IgD-negative memory B cell (primary cell): Measurements from ENCODE around the gene MMP8. TPM values are rescaled to one million over a fixed set of nuclear protein-coding genes. Genes with fewer than 3 reads are reported as not detected.

Experiments
- H3K27ac Mint-ChIP-seq, 3 donors: one replicate each; pipeline ENCODE4 v1.8.0; 2020 to 2022; ENCODE audit warnings: mild to moderate bottlenecking in 3 of 3, mixed read lengths in 3 of 3, moderate library complexity in 1 of 3
- H3K27me3 Mint-ChIP-seq: one replicate; pipeline ENCODE4 v1.8.0; 2021; ENCODE audit warnings: mixed read lengths
- H3K36me3 Mint-ChIP-seq: one replicate; pipeline ENCODE4 v1.8.0; 2020; ENCODE audit warnings: mild to moderate bottlenecking, mixed read lengths
- H3K4me1 Mint-ChIP-seq, 3 donors: one replicate each; pipeline ENCODE4 v1.8.0; 2020 to 2022; ENCODE audit warnings: mixed read lengths in 3 of 3, mild to moderate bottlenecking in 1 of 3
- H3K4me3 Mint-ChIP-seq, 4 donors: one replicate each; pipeline ENCODE4 v1.8.0; 2020 to 2022; ENCODE audit warnings: mild to moderate bottlenecking in 4 of 4, mixed read lengths in 4 of 4, moderate library complexity in 3 of 4
- H3K9me3 Mint-ChIP-seq, 3 donors: one replicate each; pipeline ENCODE4 v1.8.0; 2020 to 2021; ENCODE audit warnings: mixed read lengths in 3 of 3, mild to moderate bottlenecking in 1 of 3
- polyA plus RNA-seq: library from polyadenylated mRNA; unstranded; fragments of 300-500 nt; fragmentation: Illumina TruSeq; gene quantifications from one replicate; pipeline ENCODE4 v1.2.3, GENCODE V29; 2021

Gene MMP8, protein sequence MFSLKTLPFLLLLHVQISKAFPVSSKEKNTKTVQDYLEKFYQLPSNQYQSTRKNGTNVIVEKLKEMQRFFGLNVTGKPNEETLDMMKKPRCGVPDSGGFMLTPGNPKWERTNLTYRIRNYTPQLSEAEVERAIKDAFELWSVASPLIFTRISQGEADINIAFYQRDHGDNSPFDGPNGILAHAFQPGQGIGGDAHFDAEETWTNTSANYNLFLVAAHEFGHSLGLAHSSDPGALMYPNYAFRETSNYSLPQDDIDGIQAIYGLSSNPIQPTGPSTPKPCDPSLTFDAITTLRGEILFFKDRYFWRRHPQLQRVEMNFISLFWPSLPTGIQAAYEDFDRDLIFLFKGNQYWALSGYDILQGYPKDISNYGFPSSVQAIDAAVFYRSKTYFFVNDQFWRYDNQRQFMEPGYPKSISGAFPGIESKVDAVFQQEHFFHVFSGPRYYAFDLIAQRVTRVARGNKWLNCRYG
- polyA plus RNA-seq: not detected

- H3K4me3 Mint-ChIP-seq: no peak within 1 kb of the TSS
- H3K27me3 Mint-ChIP-seq: peaks cover 4% of the 10 kb centered on the region
- H3K9me3 Mint-ChIP-seq: peaks cover 0 to 7% (median 3%) of the 10 kb centered on the region in 3 donors
- H3K27ac Mint-ChIP-seq: no peak within 1 kb of the TSS
- no peaks in the 10 kb centered on the region for H3K4me1 Mint-ChIP-seq
- H3K36me3 Mint-ChIP-seq: no peaks in the 10 kb centered on the region
Measured at GRCh38 chr11:102724904-102725500, at the start of gene MMP8. MMP8 (minus strand) TSS chr11:102724954; CDS start chr11:102724855, 99 bp downstream.

DNA sequence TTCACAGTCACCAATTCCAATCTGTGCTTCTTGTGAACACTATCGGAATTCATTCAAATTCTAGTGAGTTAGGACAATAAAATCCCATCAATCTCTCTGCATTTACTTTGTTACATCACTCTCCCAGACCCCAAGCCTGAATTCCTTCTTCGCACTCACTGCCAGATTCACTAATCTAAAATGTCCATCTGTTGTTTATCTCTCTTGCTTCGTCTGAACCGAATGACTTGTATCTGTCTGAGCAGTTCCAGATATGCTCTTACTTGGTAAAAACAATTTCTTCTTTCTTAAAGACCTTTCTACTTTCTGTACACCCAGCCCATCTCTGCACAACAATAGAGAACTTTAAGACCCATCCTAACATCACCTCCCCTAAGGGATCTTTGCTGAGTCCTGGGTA lies 48.6 kb upstream of the MMP8 start:
- H3K27ac Mint-ChIP-seq: no peak overlapping the region
- no peaks in the 10 kb centered on the region for H3K4me1 Mint-ChIP-seq
- H3K9me3 Mint-ChIP-seq: no peaks in the 10 kb centered on the region
- no peak overlapping the region for H3K4me3 Mint-ChIP-seq
- no peaks in the 10 kb centered on the region for H3K36me3 Mint-ChIP-seq
- peaks cover 2% of the 10 kb centered on the region for H3K27me3 Mint-ChIP-seq

GRCh38 chr11:102771351-102771750 lies 46.6 kb upstream of the MMP8 start:
- no peak overlapping the region for H3K4me3 Mint-ChIP-seq

DNA sequence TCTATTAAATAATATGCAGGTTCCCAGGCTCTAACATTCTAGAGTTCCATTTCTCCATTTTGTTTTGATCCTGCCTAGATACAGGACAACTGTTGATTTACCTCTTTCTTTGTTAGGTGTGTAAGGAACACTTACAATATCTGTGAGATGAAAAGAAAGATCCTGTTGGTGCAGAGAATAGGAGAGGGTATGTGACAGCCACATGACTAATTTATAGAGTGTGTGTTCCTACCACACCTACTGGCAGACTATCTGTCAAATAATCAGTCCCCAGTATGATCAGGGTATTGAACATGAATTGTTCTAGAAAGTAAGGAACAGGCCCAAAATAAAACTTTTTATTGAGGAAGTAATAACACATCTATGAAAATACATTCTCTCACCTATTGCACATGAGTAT lies 45.4 kb upstream of the MMP8 start:
- Mint-ChIP-seq H3K9me3 (peaks cover 0 to 3% (median 0%) of the 10 kb centered on the region in 3 donors), H3K4me3 (no peak overlapping the region), H3K27me3 (peaks cover 2% of the 10 kb centered on the region), H3K4me1 (no peaks in the 10 kb centered on the region), H3K36me3 (no peaks in the 10 kb centered on the region), H3K27ac (no peak overlapping the region)

More at GRCh38 chr11:102771351-102771750, 46.6 kb upstream of the MMP8 start:
- Mint-ChIP-seq H3K27ac (no peak overlapping the region), H3K36me3 (no peaks in the 10 kb centered on the region), H3K27me3 (peaks cover 2% of the 10 kb centered on the region), H3K9me3 (peaks cover 0 to 3% (median 0%) of the 10 kb centered on the region in 3 donors), H3K4me1 (no peaks in the 10 kb centered on the region)

DNA sequence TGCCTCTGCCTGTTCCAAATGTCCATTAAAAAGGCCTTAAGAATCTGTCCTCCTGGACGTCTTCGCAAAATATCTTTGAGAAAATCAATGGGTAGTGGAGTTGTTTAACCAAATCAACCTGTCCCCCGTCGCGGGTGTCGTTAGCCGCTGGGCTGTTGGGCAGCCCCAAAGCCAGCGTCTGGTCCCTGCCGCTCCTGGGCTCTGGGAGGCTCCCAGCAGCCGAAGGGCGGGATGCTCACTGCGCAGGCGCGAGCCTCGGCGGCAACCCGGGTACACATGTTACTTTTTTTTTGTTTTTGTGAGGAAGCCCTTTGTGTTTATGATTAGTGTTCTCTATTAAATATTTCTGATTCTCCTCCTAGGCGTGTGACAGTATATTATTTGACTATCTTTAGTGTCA lies 43.0 kb upstream of the MMP8 start:
- H3K4me1 Mint-ChIP-seq: no peaks in the 10 kb centered on the region
- no peak overlapping the region for H3K27ac Mint-ChIP-seq
- H3K4me3 Mint-ChIP-seq: no peak overlapping the region
- peaks cover 5% of the 10 kb centered on the region for H3K27me3 Mint-ChIP-seq
- peaks cover 2% of the 10 kb centered on the region for H3K36me3 Mint-ChIP-seq
- peaks cover 0 to 5% (median 0%) of the 10 kb centered on the region in 3 donors for H3K9me3 Mint-ChIP-seq

GRCh38 chr11:102763440-102763839 lies 38.7 kb upstream of the MMP8 start:
- Mint-ChIP-seq H3K4me3 (no peak overlapping the region), H3K27ac (no peak overlapping the region), H3K36me3 (peaks cover 2% of the 10 kb centered on the region), H3K27me3 (peaks cover 7% of the 10 kb centered on the region), H3K9me3 (peaks cover 0 to 5% (median 0%) of the 10 kb centered on the region in 3 donors), H3K4me1 (no peaks in the 10 kb centered on the region)

- Mint-ChIP-seq H3K9me3 (peaks cover 0 to 2% (median 0%) of the 10 kb centered on the region in 3 donors), H3K4me3 (no peak overlapping the region), H3K4me1 (no peaks in the 10 kb centered on the region), H3K27ac (no peak overlapping the region), H3K36me3 (peaks cover 2% of the 10 kb centered on the region), H3K27me3 (peaks cover 12% of the 10 kb centered on the region)
Measured at GRCh38 chr11:102762361-102762767, 37.6 kb upstream of the MMP8 start.

DNA sequence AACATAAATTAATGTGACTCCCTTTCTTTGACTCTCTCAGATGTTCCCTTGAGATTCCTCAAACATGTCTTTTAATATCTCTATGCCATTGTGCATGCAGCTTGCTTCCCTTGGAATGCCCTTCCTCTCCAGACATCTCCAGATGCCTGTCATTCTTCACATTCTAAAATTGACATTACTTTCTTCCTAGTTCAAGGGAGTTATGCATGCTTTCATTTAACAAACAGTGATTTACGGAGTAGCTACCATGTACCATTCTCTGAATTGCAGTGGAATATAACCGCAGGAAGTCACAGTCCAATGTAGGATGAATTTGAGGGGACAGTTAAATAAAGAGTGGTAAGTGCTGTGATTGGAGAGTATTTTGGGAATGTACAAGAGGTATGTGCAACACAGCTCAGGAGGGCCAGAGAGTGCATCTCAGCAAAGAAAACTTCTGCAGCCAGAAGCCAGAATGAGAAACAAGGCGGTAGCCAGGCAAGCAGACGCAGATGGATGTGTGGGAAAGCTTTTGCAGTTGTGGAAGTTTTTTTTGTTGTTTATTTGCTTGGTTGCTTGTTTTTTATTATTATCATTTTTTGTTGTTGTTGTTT lies 37.0 kb upstream of the MMP8 start:
- H3K4me1 Mint-ChIP-seq: no peaks in the 10 kb centered on the region
- no peak overlapping the region for H3K4me3 Mint-ChIP-seq
- peaks cover 2% of the 10 kb centered on the region for H3K36me3 Mint-ChIP-seq
- peaks cover 12% of the 10 kb centered on the region for H3K27me3 Mint-ChIP-seq
- no peak overlapping the region for H3K27ac Mint-ChIP-seq
- peaks cover 0 to 2% (median 0%) of the 10 kb centered on the region in 3 donors for H3K9me3 Mint-ChIP-seq

DNA sequence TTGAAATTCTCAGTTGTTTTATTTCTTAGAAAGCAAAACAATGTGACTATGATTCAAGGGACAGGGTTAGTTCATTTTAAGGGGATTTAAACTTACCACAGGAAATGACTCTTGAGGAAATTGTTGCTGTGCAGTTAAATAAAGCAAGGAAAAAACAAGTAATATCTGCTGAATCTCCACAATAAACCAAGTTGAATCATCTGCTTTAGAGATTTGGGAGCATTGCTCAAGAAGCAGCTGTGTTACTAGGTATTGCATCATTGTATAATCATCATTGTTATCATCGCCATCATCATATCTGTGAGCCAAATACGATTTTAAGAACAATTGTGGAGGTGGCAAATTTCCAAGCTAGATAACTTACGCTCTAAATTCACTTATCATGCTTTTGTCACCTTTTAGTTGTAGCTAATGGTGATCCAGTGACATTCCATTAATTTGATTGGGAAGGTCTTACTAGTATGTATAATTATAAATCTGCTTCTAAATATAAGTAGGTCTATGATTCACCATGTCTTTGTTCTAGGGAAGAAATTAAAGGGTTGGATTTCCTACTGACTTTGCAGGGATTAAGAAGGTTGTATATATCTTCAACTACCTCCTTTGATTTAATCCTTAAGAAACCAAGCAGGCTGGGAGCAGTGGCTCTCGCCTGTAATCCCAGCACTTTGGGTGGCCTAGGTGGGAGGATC lies 35.7 kb upstream of the MMP8 start:
- Mint-ChIP-seq H3K27ac (no peak overlapping the region), H3K27me3 (peaks cover 14% of the 10 kb centered on the region), H3K4me3 (no peak overlapping the region), H3K9me3 (peaks cover 0 to 2% (median 0%) of the 10 kb centered on the region in 3 donors), H3K36me3 (peaks cover 2% of the 10 kb centered on the region), H3K4me1 (no peaks in the 10 kb centered on the region)

DNA sequence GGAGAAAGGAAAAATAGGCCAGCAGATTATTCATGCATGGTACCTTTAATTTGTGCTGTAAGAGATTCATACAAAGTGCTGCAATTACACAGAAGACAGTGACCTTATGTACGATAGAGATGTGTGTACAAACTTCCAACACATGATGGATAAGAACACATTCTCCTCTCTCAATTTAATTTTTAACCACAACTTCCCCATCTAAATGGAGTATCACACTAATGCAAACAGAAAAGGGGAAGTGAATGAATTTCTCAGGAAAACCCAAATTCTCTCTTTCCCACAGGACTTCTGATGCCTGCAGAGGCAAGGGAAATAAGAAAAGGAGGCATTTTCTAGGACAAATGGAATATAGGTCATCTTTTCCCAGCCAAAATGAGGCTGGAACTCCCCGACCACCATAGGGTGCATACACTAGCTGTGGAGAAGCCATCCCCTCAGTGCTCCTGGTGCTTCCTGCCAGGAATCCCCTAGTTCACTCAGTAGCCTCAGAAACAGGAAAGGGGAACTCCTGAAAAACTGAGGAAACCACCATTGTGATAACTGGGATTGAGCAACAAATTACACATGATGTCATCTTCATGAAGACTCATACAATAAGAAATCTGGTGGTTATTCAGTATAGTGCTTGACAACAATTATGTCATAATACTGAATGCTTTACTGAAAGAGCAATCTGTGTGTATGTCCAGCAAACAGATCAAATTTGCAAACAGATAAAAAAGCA lies 33.2 kb upstream of the MMP8 start:
- no peaks in the 10 kb centered on the region for H3K4me1 Mint-ChIP-seq
- no peak overlapping the region for H3K27ac Mint-ChIP-seq
- H3K9me3 Mint-ChIP-seq: peaks cover 0 to 1% (median 0%) of the 10 kb centered on the region in 3 donors
- H3K36me3 Mint-ChIP-seq: no peaks in the 10 kb centered on the region
- no peak overlapping the region for H3K4me3 Mint-ChIP-seq
- peaks cover 22% of the 10 kb centered on the region for H3K27me3 Mint-ChIP-seq

GRCh38 chr11:102753267-102753666 lies 28.5 kb upstream of the MMP8 start:
- Mint-ChIP-seq H3K4me1 (no peaks in the 10 kb centered on the region), H3K36me3 (no peaks in the 10 kb centered on the region), H3K27ac (no peak overlapping the region), H3K9me3 (peaks cover 0 to 5% (median 3%) of the 10 kb centered on the region in 3 donors), H3K4me3 (no peak overlapping the region), H3K27me3 (peaks cover 31% of the 10 kb centered on the region)

DNA sequence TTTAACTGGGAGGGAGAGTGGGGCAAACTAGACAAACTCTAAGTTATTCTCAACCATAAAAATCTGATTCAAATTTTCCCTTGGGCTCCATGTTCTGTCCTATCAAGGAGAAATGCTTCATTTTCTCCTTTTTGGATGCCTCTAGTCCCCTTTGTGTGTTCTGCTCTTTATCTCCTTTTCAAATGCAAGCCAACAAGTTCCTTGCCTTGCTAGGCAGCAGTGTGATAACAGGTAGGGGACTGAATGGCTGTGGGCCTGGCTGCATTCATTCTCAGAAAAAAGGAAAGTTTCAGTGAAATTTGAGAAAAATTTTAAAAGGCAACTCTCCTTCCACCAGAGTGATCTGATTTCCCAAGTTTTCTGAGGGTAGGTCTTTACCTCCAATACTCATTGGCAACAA lies 26.9 kb upstream of the MMP8 start:
- H3K9me3 Mint-ChIP-seq: peaks cover 0 to 9% (median 7%) of the 10 kb centered on the region in 3 donors
- no peak overlapping the region for H3K4me3 Mint-ChIP-seq
- no peaks in the 10 kb centered on the region for H3K36me3 Mint-ChIP-seq
- H3K4me1 Mint-ChIP-seq: no peaks in the 10 kb centered on the region
- peaks cover 27% of the 10 kb centered on the region for H3K27me3 Mint-ChIP-seq
- no peak overlapping the region for H3K27ac Mint-ChIP-seq

GRCh38 chr11:102749101-102749722 lies 24.5 kb upstream of the MMP8 start:
- Mint-ChIP-seq H3K27ac (no peak overlapping the region), H3K4me3 (no peak overlapping the region), H3K4me1 (no peaks in the 10 kb centered on the region), H3K27me3 (peaks cover 15% of the 10 kb centered on the region), H3K9me3 (peaks cover 2 to 9% (median 6%) of the 10 kb centered on the region in 3 donors), H3K36me3 (no peaks in the 10 kb centered on the region)
